ENCODE measurements around the gene OSBPL6. TPM values are rescaled to one million over a fixed set of nuclear protein-coding genes. Genes with fewer than 3 reads are reported as not detected.

Gene OSBPL6
- polyA plus RNA-seq, 1 donor from 2014 or later: 12.8 TPM

- no peak overlapping the region for H3K4me2 ChIP-seq (ENCODE audit: low read length)
- no peaks in the 10 kb centered on the region for H3K79me2 ChIP-seq (replicated peaks; ENCODE audit: insufficient read depth, low read length)
- no peaks in the 10 kb centered on the region for H3K9me3 ChIP-seq (ENCODE audit: low read length)
- no peaks in the 10 kb centered on the region for H3K27me3 ChIP-seq (ENCODE audit: insufficient read depth, low read depth, low read length)
- H2AFZ ChIP-seq (ENCODE audit: low read depth, low read length): no peak overlapping the region
- no peak overlapping the region for H3K4me3 ChIP-seq (ENCODE audit: low read length)
- H3K9ac ChIP-seq (ENCODE audit: low read length): no peak overlapping the region
- H3K36me3 ChIP-seq (ENCODE audit: insufficient read depth, low read length): no peaks in the 10 kb centered on the region
- no peaks in the 10 kb centered on the region for H3F3A ChIP-seq (ENCODE audit: insufficient read depth, low read length, poor library complexity, severe bottlenecking)
- TF ChIP-seq RAD21 (conservative IDR thresholded peaks at IDR 0.05): no peak
- TF ChIP-seq MXI1 (conservative IDR thresholded peaks at IDR 0.05; ENCODE audit: poor library complexity, severe bottlenecking): no peak
- no peak for TF ChIP-seq EP300 (conservative IDR thresholded peaks at IDR 0.05; ENCODE audit: poor library complexity, severe bottlenecking)
- TF ChIP-seq TAF1 (IDR thresholded peaks at IDR 0.05; ENCODE audit: low read depth): no peak
- no peak for TF ChIP-seq POLR2AphosphoS5 (IDR thresholded peaks at IDR 0.05)
- TF ChIP-seq EZH2 (IDR thresholded peaks at IDR 0.05; ENCODE audit: borderline replicate concordance, insufficient read depth, low read length, poor library complexity, severe bottlenecking): no peak
- TF ChIP-seq, protein P1, sequence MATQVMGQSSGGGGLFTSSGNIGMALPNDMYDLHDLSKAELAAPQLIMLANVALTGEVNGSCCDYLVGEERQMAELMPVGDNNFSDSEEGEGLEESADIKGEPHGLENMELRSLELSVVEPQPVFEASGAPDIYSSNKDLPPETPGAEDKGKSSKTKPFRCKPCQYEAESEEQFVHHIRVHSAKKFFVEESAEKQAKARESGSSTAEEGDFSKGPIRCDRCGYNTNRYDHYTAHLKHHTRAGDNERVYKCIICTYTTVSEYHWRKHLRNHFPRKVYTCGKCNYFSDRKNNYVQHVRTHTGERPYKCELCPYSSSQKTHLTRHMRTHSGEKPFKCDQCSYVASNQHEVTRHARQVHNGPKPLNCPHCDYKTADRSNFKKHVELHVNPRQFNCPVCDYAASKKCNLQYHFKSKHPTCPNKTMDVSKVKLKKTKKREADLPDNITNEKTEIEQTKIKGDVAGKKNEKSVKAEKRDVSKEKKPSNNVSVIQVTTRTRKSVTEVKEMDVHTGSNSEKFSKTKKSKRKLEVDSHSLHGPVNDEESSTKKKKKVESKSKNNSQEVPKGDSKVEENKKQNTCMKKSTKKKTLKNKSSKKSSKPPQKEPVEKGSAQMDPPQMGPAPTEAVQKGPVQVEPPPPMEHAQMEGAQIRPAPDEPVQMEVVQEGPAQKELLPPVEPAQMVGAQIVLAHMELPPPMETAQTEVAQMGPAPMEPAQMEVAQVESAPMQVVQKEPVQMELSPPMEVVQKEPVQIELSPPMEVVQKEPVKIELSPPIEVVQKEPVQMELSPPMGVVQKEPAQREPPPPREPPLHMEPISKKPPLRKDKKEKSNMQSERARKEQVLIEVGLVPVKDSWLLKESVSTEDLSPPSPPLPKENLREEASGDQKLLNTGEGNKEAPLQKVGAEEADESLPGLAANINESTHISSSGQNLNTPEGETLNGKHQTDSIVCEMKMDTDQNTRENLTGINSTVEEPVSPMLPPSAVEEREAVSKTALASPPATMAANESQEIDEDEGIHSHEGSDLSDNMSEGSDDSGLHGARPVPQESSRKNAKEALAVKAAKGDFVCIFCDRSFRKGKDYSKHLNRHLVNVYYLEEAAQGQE (IDR thresholded peaks at IDR 0.05; ENCODE audit: borderline replicate concordance): no peak
- no peak for TF ChIP-seq SMC3 (conservative IDR thresholded peaks at IDR 0.05; ENCODE audit: poor library complexity)
- TF ChIP-seq CTCF (IDR thresholded peaks at IDR 0.05; ENCODE audit: poor library complexity, severe bottlenecking): no peak
- no peak overlapping the region for H3K27ac ChIP-seq (ENCODE audit: low read length)
- H4K20me1 ChIP-seq (ENCODE audit: insufficient read depth): no peaks in the 10 kb centered on the region
- H3K9me2 ChIP-seq (ENCODE audit: insufficient read depth, low read length): no peaks in the 10 kb centered on the region
Observed at GRCh38 chr2:178301649-178302238, 107.4 kb downstream of the OSBPL6 start.

GRCh38 chr2:178304333-178304732 lies 110.0 kb downstream of the OSBPL6 start:
- no peak overlapping the region for H2AFZ ChIP-seq (ENCODE audit: low read depth, low read length)
- no peak overlapping the region for H3K27ac ChIP-seq (ENCODE audit: low read length)
- no peak for TF ChIP-seq SMC3 (conservative IDR thresholded peaks at IDR 0.05; ENCODE audit: poor library complexity)
- TF ChIP-seq MXI1 (conservative IDR thresholded peaks at IDR 0.05; ENCODE audit: poor library complexity, severe bottlenecking): no peak
- no peak for TF ChIP-seq POLR2AphosphoS5 (IDR thresholded peaks at IDR 0.05)
- TF ChIP-seq EZH2 (IDR thresholded peaks at IDR 0.05; ENCODE audit: borderline replicate concordance, insufficient read depth, low read length, poor library complexity, severe bottlenecking): no peak
- no peak for TF ChIP-seq RAD21 (conservative IDR thresholded peaks at IDR 0.05)
- no peak for TF ChIP-seq EP300 (conservative IDR thresholded peaks at IDR 0.05; ENCODE audit: poor library complexity, severe bottlenecking)
- no peak for TF ChIP-seq TAF1 (IDR thresholded peaks at IDR 0.05; ENCODE audit: low read depth)
- TF ChIP-seq, protein P1 (IDR thresholded peaks at IDR 0.05; ENCODE audit: borderline replicate concordance): no peak
- no peak for TF ChIP-seq CTCF (IDR thresholded peaks at IDR 0.05; ENCODE audit: poor library complexity, severe bottlenecking)
- no peaks in the 10 kb centered on the region for H4K20me1 ChIP-seq (ENCODE audit: insufficient read depth)
- no peaks in the 10 kb centered on the region for H3K79me2 ChIP-seq (replicated peaks; ENCODE audit: insufficient read depth, low read length)
- H3K9me3 ChIP-seq (ENCODE audit: low read length): no peaks in the 10 kb centered on the region
- H3F3A ChIP-seq (ENCODE audit: insufficient read depth, low read length, poor library complexity, severe bottlenecking): no peaks in the 10 kb centered on the region
- no peaks in the 10 kb centered on the region for H3K9me2 ChIP-seq (ENCODE audit: insufficient read depth, low read length)
- no peaks in the 10 kb centered on the region for H3K36me3 ChIP-seq (ENCODE audit: insufficient read depth, low read length)
- H3K9ac ChIP-seq (ENCODE audit: low read length): no peak overlapping the region
- H3K4me2 ChIP-seq (ENCODE audit: low read length): no peak overlapping the region
- H3K4me3 ChIP-seq (ENCODE audit: low read length): no peak overlapping the region
- H3K27me3 ChIP-seq (ENCODE audit: insufficient read depth, low read depth, low read length): no peaks in the 10 kb centered on the region
